Stimulated activated CD8-positive, alpha-beta memory T cell treated with anti-CD3 and anti-CD28 coated beads, Interleukin-4, amount 100 ng/mL, for 1 hour (primary cell): ENCODE measurements around the gene VPS33B.
"Not testable (repeated sequence)": the region's sequence is repeated elsewhere in the genome, so short reads cannot be mapped to it uniquely, and the experiment has no call there.

ENCODE experiments used
- DNase-seq, 2 donors: peaks; one replicate each; pipeline ENCODE4 v3.0.0-alpha.2; 2020; ENCODE audit warnings: low read depth in 2 of 2, low spot score in 1 of 2

VPS33B gene

GRCh38 chr15:91022075-91022831 lies at the start of gene VPS33B:
TSS of gene VPS33B (minus strand) at chr15:91022594. CDS start at chr15:91022249, 345 bp downstream.
- DNase-seq: peak; percentile 32 to 61

DNA sequence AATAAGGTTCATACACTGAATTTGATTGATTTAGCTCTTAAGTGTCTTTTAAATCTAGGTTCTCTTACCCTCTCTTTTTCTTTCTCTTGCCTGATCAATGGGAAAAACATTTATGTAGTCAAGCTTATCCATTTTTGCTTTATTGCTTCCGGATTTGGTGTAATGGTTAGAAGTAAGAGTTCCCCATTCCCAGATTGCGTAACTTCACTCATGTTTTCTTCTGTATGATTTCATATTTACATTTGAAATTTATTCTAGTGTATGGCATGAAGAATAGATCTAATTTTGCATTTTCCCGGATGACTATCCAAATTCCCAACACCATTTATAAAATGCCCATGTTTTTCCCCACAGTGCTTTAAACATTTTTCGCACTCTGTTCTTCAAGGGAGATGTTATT lies 49.8 kb upstream of the VPS33B start:
- DNase-seq: no peak

DNA sequence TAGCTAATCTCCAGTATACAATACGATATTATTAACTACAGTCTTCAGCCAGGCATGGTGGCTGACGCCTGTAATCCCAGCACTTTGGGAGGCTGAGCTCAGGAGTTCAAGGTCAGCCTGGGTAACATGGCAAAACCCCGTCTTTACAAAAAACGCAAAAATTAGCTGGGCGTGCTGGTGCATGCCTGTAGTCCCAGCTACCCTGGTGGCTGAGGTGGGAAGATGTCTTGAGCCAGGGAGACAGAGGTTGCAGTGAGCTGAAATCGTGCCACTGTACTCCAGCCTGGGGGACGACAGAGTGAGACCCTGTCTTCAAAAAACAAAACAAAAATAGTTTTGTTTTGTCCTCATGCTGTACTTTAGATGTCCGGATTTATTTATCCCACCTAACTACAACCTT lies 48.5 kb upstream of the VPS33B start:
- DNase-seq: no peak

- no peak for DNase-seq
These were observed 46.6 kb upstream of the VPS33B start for GRCh38 chr15:91068966-91069365.

GRCh38 chr15:91068436-91068835 lies 46.0 kb upstream of the VPS33B start:
- no peak for DNase-seq

DNA sequence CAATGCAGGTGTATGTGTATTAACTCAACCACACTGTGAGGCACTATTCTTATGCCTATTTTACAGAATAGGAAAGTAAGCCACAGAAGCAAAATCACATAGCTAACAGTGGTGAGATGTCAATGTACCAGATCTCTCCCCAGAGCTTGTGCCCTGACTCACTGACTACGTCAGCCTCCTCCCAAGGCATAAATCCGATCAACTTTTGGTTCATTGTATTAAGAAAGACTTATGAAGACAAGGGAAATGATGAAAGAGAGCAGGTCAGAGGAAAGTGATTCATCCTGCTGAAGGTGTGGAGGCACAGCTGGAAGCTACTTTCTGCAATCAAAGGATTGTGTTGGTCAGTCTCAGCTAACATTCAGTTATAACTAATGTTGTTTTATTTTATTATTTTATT lies 44.6 kb upstream of the VPS33B start:
- DNase-seq: no peak

- DNase-seq: no peak
These were observed 43.1 kb upstream of the VPS33B start for GRCh38 chr15:91065505-91065904.

DNA sequence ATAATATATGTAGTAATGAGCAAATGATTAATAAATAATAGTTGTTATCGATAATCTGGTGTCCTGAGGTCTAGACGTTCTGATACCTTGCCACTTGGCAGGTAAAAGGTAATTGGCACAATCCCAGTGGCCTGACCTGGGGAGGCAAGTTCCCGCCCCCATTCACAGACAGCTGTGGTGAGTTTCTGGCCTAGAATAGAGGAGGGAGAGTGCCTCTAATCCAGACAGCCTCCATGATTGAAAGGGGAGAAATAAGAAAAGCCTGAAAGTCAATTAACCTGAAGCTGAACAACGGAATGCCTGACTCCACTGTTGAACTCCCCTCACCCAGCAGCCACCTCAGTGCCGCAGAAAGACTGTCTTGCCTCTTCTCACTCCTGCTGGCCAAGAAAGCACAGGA lies 39.6 kb upstream of the VPS33B start:
- DNase-seq: no peak

DNA sequence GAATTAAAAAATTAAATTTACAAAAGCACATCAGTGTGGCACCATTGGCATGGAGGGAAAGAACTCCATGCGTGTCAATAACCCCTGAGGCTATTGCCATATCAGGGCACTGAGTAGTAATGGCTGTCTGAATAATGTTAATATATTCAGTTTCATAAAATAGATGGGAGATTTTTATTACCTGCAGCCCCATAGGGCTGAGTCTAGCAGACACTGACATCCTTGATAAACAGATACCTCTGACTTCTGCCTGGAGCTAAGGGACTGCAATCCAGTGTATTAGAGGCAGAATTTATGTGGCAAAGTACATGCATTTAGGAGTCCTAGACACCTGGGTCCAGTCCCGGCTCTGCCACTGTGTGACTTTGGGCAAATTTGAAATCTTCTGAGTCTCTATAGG lies 38.8 kb upstream of the VPS33B start:
- no peak for DNase-seq

GRCh38 chr15:91055548-91056331 lies 33.3 kb upstream of the VPS33B start:
- no peak for DNase-seq

- DNase-seq: no peak
These were observed 32.4 kb upstream of the VPS33B start for GRCh38 chr15:91054816-91055215.

- DNase-seq: no peak
These were observed 28.9 kb upstream of the VPS33B start for GRCh38 chr15:91051248-91051647.

GRCh38 chr15:91050128-91050455 lies 27.7 kb upstream of the VPS33B start:
- no peak for DNase-seq

- peak in 1 of 2 donors; percentile 11 for DNase-seq
These were observed 27.2 kb upstream of the VPS33B start for GRCh38 chr15:91049378-91050127.

DNA sequence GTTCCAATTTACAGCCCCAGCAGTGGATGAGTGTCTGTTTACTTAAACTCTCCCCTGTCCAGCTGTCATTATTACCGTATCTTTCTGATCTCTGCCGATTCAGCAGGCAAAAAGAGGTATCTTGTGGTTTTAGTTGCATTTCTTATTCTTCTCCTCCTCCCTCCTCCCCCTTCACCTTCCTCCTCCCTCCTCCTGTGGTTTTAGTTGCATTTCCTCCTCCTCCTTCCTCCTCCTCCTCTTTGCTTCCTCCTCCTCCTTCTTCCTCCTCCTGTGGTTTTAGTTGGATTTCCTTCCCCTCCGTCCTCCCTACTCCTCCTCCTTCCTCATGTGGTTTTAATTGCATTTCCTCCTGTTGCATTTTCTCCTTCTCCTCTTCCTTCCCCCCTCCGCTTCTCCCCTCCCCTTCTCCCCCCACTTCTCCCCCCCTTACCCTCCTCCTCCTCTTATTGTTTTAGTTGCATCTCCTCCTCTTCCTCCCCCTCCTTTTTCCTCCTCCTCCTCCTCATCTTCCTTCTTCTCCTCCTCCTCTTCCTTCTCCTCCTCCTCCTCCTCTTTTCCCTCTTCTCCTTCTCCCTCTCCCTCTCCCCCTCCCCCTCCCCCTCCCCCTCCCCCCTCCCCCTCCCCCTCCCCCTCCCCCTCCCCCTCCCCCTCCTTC lies 25.3 kb upstream of the VPS33B start:
- DNase-seq: no peak

DNA sequence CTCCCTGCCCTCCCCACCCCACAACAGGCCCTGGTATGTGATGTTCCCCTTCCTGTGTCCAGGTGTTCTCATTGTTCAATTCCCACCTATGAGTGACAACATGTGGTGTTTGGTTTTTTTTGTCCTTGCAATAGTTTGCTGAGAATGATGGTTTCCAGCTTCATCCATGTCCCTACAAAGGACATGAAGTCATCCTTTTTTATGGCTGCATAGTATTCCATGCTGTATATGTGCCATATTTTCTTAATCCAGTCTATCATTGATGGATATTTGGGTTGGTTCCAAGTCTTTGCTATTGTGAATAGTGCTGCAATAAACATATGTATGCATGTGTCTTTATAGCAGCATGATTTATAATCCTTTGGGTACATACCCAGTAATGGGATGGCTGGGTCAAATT lies 23.7 kb upstream of the VPS33B start:
- DNase-seq: not testable (repeated sequence)

DNA sequence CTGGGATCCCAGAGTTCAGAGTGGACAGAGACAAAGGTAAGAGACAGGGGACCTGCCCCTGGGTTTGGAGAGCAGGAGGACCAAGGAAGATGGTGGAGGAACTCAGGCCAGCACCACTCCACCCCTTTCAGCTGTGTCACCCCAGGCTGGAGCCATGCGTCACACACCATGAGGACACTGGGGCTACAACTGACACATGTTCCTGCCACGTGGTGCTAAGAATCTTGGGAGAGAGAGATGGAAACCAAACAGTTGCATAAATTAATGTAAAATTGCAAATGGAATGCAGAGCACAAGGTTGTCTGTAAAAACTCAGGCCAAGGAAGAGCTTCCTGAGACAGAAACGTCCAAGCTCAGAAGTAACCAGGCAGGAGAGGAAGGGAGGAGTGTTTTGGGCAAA lies 22.7 kb upstream of the VPS33B start:
- DNase-seq: no peak

DNA sequence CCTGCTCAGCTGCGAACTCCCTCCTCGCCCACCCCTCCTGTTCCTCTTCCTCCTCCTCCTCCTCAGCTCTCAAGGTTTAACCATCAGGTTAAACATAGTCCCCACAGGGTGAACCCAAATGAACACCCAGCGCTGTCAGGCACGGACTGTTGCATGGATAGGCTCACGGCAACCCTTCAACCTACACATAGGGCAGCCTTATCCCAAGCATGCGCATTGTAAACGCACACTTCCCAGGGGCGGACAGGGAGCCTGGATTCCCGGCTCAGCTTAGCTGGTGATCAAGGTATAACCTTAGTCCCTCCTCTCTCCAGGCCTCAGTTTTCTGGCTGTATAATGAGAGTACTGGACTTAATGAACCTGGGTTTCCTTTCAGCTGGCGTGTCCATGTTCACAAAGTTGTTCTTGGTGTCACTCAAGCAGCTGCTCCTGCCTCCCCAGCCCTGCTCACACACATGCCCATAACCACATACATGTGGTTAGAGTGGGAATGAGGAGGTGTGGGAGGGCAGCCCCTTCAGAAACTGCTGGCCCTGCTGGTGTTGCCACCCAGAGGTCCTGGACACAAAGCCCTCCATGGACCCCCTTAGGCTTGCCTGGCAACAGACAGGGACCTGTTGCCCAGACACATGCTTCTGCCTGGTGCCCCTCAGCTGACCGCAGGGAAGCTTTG lies 20.9 kb upstream of the VPS33B start:
- DNase-seq: no peak

GRCh38 chr15:91040856-91041255 lies 18.5 kb upstream of the VPS33B start:
- no peak for DNase-seq

DNA sequence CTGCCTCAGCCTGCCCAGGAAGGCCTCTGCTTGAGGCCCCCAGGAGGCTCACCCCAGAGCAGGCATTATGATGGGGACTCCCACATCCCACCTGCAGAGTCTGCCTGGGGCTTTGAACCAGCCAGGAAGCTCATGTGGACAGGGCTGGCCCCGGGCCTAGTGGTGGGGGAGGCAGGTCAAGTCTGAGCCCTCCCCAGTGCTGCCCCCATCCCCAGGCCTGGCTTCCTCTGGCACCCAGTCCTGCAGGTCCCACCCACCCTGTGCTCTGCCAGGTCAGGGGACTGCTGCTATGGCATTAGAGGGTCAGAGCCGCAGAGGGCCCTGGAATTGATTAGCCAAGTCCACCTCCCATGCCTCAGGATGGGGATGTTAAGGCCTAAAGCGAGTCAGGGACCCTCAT lies 17.6 kb upstream of the VPS33B start:
- no peak for DNase-seq
